Esophagus squamous epithelium (tissue), 5 donors: ENCODE data around the gene SUSD4. TPM values are rescaled to one million over a fixed set of nuclear protein-coding genes. Genes with fewer than 3 reads are reported as not detected.

ENCODE experiments used
- DNase-seq: peaks from one replicate; lab custom pipeline; 2025; lab: John Stamatoyannopoulos, UW
- H3K27ac ChIP-seq, 4 donors: fragments of 200-600 bp; sonication (generic); one replicate each; pipeline ENCODE4 v1.5.1; 2016 to 2019; ENCODE audit warnings: mild to moderate bottlenecking in 1 of 4
- H3K27me3 ChIP-seq, 4 donors: fragments of 200-600 bp; sonication (generic); 1 replicate in 3 of 4; 2 replicates in 1 of 4; pipeline versions ENCODE4 v1.5.1 to v1.6.0; 2017 to 2021; ENCODE audit warnings: antibody characterized with exemption in 1 of 4
- H3K36me3 ChIP-seq, 3 donors: fragments of 200-600 bp; sonication (generic); one replicate each; pipeline ENCODE4 v1.5.1; 2016 to 2019
- H3K4me1 ChIP-seq, 3 donors: fragments of 200-600 bp; sonication (generic); one replicate each; pipeline ENCODE4 v1.5.1; 2017 to 2019
- H3K4me3 ChIP-seq, 4 donors: fragments of 200-600 bp; sonication (generic); 1 replicate in 3 of 4; 2 replicates in 1 of 4; pipeline ENCODE4 v1.5.1; 2016 to 2019; ENCODE audit warnings: mild to moderate bottlenecking in 2 of 4, moderate library complexity in 1 of 4
- H3K9me3 ChIP-seq, 3 donors: fragments of 200-600 bp; sonication (generic); one replicate each; pipeline ENCODE4 v1.5.1; 2016 to 2019
- CTCF ChIP-seq, 6 experiments: fragments of 450-650 bp in 4 of 6; fragments of 200-600 bp in 2 of 6; sonication (generic) in 2 of 6; IDR thresholded peaks; one replicate each; pipeline ENCODE4 v1.5.1; 2016 to 2019; ENCODE audit warnings: antibody characterized with exemption in 6 of 6, mild to moderate bottlenecking in 4 of 6, moderate library complexity in 4 of 6
- POLR2A ChIP-seq, 4 donors: fragments of 450-650 bp; IDR thresholded peaks; one replicate each; pipeline ENCODE4 v1.6.1; 2017; ENCODE audit warnings: antibody characterized with exemption in 4 of 4, mild to moderate bottlenecking in 4 of 4, moderate library complexity in 3 of 4
- WGBS, 2 donors: methylation state at CpG; one replicate each; pipeline ENCODE4 v1.1.5; 2018; 5-methylcytosine and 5-hydroxymethylcytosine counted together
- intact Hi-C: fragments of 100-400 bp; cut with DNase I; formaldehyde crosslinking; loops from one replicate; pipeline ENCODE4 v1.15.0; 2022
- total RNA-seq, 4 donors: library from RNA; depleted of rRNA; stranded (reverse); fragments of >200 nt; gene quantifications; one replicate each; pipeline ENCODE4 v1.1.0, GENCODE V29; 2016
- donor health status: DM: yes; HTN: yes; CAD: no.

SUSD4 gene
- total RNA-seq, 4 donors from 2014 or later, result 42.7 to 50.6 (median 46.5) TPM

- Histone ChIP-seq H3K4me3 (no peak overlapping the region), H3K36me3 (no peaks in the 10 kb centered on the region), H3K9me3 (no peaks in the 10 kb centered on the region), H3K27ac (no peak overlapping the region), H3K27me3 (no peaks in the 10 kb centered on the region), H3K4me1 (no peaks in the 10 kb centered on the region)
- DNase-seq, result no peak
- 41 to 45% methylated on average over 7 to 8 of the region's 10 CpGs for WGBS, 2 donors
- TF ChIP-seq POLR2A (IDR thresholded peaks at IDR 0.05) (no peak), CTCF (IDR thresholded peaks at IDR 0.05) (no peak)
- intact Hi-C loops, result no loop called here
These were observed 173.9 kb downstream of the SUSD4 start for GRCh38 chr1:223189903-223190724.

GRCh38 chr1:223189525-223189902 lies 174.5 kb downstream of the SUSD4 start:
- DNase-seq, result no peak
- Histone ChIP-seq H3K4me1 (no peaks in the 10 kb centered on the region), H3K9me3 (no peaks in the 10 kb centered on the region), H3K36me3 (no peaks in the 10 kb centered on the region), H3K27me3 (no peaks in the 10 kb centered on the region), H3K27ac (no peak overlapping the region), H3K4me3 (no peak overlapping the region)
- no peak for TF ChIP-seq CTCF (IDR thresholded peaks at IDR 0.05)
- no peak for TF ChIP-seq POLR2A (IDR thresholded peaks at IDR 0.05)
- WGBS, 2 donors, result 68 to 71% methylated on average over 2 to 4 of the region's 4 CpGs
- intact Hi-C loops, result no loop called here

- Histone ChIP-seq H3K9me3 (no peaks in the 10 kb centered on the region), H3K36me3 (no peaks in the 10 kb centered on the region), H3K27ac (no peak overlapping the region), H3K4me1 (no peaks in the 10 kb centered on the region), H3K4me3 (no peak overlapping the region), H3K27me3 (no peaks in the 10 kb centered on the region)
- TF ChIP-seq CTCF (IDR thresholded peaks at IDR 0.05), result no peak
- no peak for TF ChIP-seq POLR2A (IDR thresholded peaks at IDR 0.05)
- intact Hi-C loops, result no loop called here
- WGBS, 2 donors, result 82 to 87% methylated on average over 2 to 5 of the region's 5 CpGs
- no peak for DNase-seq
These were observed 175.2 kb downstream of the SUSD4 start for GRCh38 chr1:223188618-223189356.

GRCh38 chr1:223186800-223187199 lies 177.2 kb downstream of the SUSD4 start:
- intact Hi-C loops, result no loop called here
- Histone ChIP-seq H3K4me1 (peaks cover 2 to 12% (median 4%) of the 10 kb centered on the region in 3 donors), H3K27ac (no peak overlapping the region), H3K27me3 (no peaks in the 10 kb centered on the region), H3K4me3 (no peak overlapping the region), H3K36me3 (no peaks in the 10 kb centered on the region), H3K9me3 (no peaks in the 10 kb centered on the region)
- DNase-seq, result no peak
- TF ChIP-seq POLR2A (IDR thresholded peaks at IDR 0.05) (no peak), CTCF (IDR thresholded peaks at IDR 0.05) (no peak)
- WGBS, 2 donors, result 87 to 94% methylated on average over 3 of the region's 3 CpGs
